GM12873 (cell line): Measurements from ENCODE around the gene TRAPPC2L.

Experiments
- TF ChIP-seq, protein P1 (sequence below): IDR thresholded peaks from 2 replicates; pipeline ENCODE4 v1.5.1; 2012; ENCODE audit warnings: low read depth, mild to moderate bottlenecking, moderate library complexity, low read length, control low read depth; ENCODE audit not compliant: insufficient read depth; ENCODE audit errors: missing control alignments

The TRAPPC2L gene

DNA sequence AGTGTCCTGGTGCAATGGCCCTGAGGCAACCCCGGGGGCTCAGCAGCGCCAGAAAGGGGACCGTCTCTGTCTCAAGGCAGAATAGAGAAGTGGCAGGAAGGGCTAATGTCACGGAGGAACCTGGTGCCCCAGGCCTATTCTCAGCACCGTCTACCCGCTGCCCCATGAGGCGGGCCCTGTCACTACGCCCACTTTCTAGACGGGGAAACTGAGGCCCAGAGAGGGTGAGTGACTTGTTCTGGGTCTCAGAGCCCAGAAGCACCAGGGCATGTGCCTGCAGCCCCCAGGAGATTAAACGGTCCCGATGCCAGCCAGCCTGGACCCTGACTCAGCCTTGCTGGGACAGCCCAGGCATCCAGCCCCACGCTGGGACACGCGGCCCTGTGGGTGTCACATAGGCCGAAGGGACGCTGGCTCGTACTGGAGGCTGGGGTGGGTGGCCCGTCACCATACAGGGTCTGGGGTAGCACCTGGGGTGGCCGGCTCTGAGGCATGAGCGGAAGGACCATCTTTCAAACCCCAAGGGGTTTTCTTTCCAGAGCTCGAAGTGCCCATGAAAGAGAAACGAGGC lies 49.7 kb downstream of the TRAPPC2L start:
- TF ChIP-seq, protein P1, sequence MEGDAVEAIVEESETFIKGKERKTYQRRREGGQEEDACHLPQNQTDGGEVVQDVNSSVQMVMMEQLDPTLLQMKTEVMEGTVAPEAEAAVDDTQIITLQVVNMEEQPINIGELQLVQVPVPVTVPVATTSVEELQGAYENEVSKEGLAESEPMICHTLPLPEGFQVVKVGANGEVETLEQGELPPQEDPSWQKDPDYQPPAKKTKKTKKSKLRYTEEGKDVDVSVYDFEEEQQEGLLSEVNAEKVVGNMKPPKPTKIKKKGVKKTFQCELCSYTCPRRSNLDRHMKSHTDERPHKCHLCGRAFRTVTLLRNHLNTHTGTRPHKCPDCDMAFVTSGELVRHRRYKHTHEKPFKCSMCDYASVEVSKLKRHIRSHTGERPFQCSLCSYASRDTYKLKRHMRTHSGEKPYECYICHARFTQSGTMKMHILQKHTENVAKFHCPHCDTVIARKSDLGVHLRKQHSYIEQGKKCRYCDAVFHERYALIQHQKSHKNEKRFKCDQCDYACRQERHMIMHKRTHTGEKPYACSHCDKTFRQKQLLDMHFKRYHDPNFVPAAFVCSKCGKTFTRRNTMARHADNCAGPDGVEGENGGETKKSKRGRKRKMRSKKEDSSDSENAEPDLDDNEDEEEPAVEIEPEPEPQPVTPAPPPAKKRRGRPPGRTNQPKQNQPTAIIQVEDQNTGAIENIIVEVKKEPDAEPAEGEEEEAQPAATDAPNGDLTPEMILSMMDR = peak; percentile 10

DNA sequence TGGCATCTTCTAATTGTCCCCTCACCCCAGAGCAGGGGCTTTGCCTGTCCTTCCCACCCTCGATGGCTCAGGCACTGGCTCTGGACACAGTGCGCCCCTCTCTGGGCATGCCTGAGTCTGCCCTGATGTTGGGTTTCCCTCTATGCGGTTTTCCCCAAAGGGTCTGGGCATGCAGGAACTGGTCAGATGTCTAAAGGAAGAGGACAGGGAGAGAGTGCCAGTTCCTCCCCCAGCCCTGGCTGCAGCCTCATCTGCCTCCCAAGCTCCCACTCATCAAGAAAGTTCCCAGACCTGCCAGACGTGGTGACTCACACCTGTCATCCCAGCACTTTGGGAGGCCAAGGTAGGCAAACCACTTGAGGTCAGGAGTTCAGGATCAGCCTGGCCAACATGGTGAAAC lies 50.8 kb downstream of the TRAPPC2L start:
- TF ChIP-seq, protein P1 = no peak

DNA sequence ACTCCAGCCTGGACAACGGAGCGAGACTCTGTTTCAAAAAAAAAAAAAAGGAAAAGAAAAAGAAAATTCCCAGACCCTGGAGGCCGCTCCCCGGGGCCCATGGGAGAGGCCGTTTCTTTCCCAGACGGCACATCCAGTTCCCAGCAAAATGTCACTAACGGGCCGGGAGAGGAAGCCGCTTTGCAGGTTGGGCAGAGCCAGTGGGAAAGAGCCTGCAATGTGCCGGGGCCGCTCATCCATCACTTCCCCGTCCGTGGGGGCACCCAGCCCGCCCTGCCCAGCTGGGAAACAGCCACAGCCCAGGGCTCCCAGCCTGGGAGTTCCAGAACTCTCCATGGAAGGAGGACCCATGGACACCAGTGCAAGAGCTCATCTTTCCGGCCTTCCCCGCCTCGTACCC lies 51.4 kb downstream of the TRAPPC2L start:
- TF ChIP-seq, protein P1 = no peak

DNA sequence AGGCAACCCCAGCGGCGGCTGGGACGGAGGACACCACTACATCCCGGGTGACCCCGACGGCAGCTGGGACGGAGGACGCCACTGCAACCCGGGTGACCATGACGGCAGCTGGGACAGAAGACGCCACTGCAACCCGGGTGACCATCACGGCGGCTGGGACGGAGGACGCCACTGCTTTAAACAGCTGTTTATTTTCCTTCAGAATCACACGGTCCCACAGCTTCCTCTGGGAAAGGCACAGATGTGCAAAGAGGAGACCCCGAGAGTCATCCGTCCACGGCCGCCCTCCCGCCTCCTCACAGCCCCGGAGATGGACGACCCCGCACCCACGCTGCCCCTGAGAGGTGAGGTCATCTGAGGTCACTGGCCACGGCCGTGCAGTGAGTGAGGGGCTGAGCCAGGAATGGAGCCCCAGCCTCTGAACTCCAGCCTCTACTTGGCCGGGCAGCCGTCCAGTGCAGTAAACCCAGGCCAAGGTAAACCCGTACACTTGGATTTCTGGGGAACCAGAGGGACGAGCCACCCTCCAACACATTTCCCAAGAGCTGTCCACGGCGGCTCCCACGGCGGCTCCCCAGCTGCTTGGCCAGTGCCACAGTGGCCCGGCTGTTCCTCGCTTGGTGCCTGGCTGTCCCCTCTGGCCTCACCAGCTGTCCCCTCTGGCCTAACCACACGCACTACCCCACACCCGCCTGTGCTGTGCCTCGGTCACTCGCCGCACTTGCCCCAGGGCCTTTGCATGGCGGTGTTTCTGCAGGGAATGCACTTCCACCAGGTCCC lies 52.7 kb downstream of the TRAPPC2L start:
- TF ChIP-seq, protein P1 = no peak

DNA sequence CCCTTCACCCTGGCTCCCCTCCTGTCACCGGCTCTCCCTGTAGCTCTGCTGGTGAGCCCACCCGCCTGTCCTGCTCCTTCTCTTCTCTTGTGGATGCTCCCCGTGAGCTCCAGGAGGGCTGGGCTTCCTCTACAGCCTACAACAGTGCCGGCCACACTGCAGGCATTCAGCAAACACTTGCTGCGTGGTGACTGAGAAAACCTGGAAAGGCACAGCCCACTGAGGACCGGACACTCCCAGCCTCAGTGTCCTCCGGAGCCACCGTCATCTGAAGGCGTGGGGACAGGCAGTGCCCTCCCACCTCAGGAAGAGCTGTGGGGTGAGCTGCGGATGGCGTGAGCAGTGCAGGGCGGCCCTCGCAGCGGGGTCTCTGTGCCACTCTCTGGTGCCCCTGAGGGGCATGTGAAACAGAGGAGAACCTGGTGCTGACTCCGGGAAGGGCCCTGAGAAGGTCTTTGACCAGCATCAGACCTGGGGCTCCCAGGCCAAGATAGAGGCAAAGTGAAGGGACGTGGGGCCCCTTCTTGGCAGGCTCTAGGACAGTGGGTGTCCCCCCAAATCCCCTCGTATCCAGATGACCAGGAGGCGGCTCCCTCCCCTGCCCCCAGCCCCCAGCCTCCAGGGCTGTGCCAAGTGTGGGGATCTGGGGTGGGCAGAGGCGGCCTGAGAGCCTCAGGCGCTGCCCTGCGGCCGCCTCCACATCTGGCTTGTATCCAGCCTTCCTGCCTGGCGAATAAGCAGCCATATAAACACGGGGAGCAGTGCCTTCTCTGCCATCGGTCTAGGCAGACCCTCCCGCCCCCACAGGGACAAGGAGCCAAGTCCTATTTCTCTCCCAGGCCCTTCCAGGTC lies 53.6 kb downstream of the TRAPPC2L start:
- TF ChIP-seq, protein P1 = no peak

DNA sequence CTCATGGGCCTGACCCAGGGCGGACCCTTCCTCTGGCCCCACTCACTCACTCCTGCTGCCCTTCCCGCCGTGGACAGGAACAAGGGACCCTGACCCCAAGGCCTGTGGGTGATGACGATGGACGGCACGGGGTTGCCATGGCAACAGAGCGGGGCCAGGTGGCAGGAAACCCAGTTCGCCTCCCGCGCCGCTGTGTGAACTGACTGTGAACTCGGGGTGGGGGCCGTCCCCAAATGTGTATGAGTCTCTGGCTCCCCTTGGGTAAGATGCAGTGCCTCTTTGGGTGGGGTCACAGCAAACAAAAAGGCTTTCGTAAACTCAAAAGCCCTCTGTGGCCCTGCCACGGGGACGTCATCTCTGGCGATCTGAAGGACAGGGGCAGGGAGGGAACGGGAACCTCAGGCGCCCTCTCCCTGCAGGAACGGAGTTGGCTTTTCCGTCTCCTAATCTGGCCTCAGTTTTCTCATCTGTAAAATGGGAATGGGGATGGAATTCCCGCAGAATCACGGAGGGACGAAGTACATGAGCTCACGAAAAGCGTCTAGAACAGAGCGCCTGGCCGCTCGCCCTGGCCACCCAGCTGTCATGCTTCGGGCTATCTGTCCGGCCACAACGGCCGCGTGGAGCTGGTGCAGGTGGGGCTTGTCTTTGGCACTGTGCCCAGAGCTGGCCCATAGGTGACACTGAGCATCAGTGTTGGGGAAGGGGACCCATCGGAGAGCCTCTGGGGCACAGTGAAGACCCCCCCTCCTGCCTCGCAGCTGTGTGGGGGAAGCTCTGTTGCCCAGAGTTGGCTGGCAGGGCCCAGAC lies 54.4 kb downstream of the TRAPPC2L start:
- TF ChIP-seq, protein P1 = no peak

DNA sequence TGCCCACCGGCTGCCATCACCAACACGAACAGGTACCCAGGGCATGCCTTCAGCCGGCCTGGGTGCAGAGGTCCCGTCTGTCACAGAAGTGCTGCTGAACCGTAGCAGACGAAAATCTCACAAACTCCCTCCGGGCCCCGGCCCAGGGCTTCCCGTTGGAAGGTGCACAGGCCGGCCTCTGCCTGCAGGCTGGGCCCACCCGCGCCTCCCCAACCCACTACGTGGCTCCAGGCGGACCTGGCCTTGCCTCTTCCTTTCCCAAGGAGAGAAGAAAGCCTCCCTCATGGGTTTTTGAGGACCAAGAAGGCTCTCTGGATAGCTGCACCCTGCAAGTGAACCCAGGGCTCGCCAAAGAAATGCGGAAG lies 55.0 kb downstream of the TRAPPC2L start:
- TF ChIP-seq, protein P1 = no peak
